Epithelial cell of proximal tubule (primary cell): ENCODE results near the gene RECQL5. TPM values are rescaled to one million over a fixed set of nuclear protein-coding genes. Genes with fewer than 3 reads are reported as not detected.

Source experiments
- DNase-seq: peaks from one replicate; pipeline ENCODE4 v3.0.0-alpha.2; 2011; ENCODE audit warnings: low read depth
- H3K4me3 ChIP-seq: 2 replicates; pipeline ENCODE4 v1.5.1; 2011; ENCODE audit warnings: low read depth, mild to moderate bottlenecking, low read length
- total RNA-seq: library from RNA; depleted of rRNA; stranded (reverse); fragments of >200 nt; gene quantifications from 2 replicates; pipeline ENCODE4 v1.2.3, GENCODE V29; 2015
- TF ChIP-seq, protein P1 (sequence below): conservative IDR thresholded peaks from 2 replicates; pipeline ENCODE4 v1.5.1; 2012; ENCODE audit warnings: low read depth, mild to moderate bottlenecking, low read length

RECQL5 gene
- total RNA-seq, 1 donor from 2014 or later: 25.7 TPM

DNA sequence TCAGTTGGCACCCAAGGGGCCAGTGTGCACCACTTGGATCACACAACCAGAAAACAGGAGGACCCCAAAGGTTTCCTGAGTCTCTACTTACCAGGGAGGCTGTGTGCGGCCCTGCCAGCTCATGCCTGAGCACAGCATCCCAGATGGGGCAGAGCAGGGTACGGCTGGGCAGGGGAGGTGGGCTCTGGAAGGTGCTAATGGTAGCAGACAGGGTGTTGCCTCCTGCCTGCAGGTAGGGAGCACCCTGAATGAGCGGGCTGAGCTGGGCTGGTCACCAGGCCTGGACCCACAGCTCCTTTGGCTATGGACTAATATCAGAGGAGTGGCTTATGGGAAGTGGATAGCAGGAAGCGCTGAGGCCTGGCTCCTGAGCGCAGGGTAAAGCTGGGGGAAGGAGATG lies 14.6 kb downstream of the RECQL5 start:
- no peak for DNase-seq
- TF ChIP-seq, protein P1, sequence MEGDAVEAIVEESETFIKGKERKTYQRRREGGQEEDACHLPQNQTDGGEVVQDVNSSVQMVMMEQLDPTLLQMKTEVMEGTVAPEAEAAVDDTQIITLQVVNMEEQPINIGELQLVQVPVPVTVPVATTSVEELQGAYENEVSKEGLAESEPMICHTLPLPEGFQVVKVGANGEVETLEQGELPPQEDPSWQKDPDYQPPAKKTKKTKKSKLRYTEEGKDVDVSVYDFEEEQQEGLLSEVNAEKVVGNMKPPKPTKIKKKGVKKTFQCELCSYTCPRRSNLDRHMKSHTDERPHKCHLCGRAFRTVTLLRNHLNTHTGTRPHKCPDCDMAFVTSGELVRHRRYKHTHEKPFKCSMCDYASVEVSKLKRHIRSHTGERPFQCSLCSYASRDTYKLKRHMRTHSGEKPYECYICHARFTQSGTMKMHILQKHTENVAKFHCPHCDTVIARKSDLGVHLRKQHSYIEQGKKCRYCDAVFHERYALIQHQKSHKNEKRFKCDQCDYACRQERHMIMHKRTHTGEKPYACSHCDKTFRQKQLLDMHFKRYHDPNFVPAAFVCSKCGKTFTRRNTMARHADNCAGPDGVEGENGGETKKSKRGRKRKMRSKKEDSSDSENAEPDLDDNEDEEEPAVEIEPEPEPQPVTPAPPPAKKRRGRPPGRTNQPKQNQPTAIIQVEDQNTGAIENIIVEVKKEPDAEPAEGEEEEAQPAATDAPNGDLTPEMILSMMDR: no peak
- H3K4me3 ChIP-seq: no peak overlapping the region

DNA sequence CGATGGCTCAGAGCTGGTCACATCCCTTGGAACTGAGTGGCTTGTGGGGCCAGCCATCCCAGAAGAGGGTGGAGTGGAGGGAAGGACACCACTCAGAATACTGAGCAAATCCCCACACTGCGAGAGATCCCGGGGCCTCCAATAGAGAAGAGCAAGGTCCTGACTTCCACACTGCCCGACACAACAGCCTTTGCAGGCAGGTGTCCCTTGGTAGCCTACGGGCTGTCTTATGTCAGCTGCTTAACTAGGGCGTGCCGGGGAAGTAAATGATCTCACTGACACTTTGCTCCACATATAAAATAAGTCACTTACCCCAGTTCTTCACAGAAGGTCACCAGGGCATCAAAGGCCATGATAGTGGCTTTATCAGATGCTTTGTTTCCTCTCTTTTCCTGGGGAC lies 16.1 kb downstream of the RECQL5 start:
- no peak overlapping the region for H3K4me3 ChIP-seq
- no peak for DNase-seq
- TF ChIP-seq, protein P1: no peak

GRCh38 chr17:75649687-75650086 lies 17.3 kb downstream of the RECQL5 start:
- no peak for DNase-seq
- TF ChIP-seq, protein P1: no peak
- H3K4me3 ChIP-seq: no peak overlapping the region

DNA sequence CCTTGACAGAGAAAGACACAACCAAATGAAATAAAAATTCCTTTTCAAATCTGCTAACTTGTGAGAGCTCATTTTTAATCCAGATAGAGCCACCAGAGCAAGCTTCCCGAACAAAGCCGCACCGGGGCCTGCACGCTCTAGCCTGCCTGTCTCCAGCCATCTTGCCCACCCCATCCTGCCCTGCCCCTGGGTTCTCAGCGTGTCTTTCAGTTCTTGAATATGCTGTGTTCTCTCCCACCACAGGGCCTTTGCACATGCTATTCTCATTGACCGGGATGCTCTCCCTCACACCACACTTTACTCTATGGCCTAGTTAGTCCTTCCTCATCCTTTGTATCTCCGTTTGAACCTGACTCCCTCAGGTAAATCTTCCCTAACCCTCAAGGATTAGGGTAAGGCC lies 19.0 kb downstream of the RECQL5 start:
- TF ChIP-seq, protein P1: no peak
- H3K4me3 ChIP-seq: no peak overlapping the region

GRCh38 chr17:75647061-75647460 lies 19.9 kb downstream of the RECQL5 start:
- H3K4me3 ChIP-seq: no peak overlapping the region
- TF ChIP-seq, protein P1: no peak
- no peak for DNase-seq

More for the DNA sequence above, 19.0 kb downstream of the RECQL5 start:
- no peak for DNase-seq

DNA sequence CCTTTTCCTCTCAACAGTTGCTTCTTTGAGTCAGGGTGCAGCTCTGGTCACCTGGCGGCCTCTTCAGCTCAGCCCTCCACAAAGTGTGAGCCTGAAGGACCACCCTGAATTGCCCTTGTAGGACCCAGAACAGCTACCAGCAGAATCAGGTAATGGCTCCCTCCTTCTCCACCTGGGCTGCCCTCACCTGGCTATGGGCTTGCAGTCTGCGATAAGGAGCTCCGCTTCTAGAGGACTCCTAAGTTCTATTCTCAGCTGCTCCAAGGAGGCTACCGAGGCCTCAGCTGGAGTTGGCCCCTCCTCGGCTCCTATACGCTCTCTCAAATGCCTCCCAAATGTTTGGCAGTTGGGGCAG lies 20.3 kb downstream of the RECQL5 start:
- peak overlapping the region; percentile 45 for H3K4me3 ChIP-seq
- TF ChIP-seq, protein P1: no peak
- DNase-seq: no peak

DNA sequence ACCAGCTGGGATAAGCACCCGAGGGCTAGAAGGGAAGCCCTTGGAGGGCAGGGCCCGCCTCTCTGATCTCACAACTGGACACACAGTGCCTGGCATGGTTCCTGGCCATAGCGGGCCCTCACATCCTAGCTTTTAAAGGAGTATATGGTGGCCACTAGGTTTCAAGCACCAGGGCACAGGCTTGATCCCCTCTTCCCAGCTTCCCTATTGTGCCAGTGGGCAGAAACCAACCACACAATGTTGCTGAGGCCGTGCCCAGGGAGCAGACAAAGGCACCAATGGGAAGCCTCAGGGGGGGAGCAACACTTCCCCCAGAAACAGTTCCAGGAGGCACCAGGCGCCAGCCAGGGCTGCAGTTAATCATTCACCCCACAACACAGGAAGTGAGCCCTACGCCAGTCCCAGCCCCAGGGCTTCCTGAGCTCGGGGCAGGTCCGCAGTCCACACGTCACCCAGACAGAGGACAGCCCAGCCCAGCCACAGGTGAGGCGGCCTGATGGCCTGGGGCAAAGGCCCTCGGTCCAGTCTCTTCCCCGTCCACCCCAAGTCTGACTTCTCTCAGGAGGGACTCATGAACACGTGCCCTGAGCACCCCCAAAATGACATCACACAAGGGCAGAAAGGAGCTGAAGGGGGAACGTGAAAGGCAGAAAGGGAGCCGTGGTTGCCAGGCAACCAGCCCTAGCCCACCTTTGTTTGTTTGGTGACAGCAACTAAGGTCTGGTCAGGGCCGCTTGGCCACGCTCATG lies 20.9 kb downstream of the RECQL5 start:
- DNase-seq: peak; percentile 64
- H3K4me3 ChIP-seq: peak overlapping the region; percentile 45
- TF ChIP-seq, protein P1: no peak
